ENCODE data around the gene ABCF3. TPM values are rescaled to one million over a fixed set of nuclear protein-coding genes. Genes with fewer than 3 reads are reported as not detected.

ABCF3 gene
- total RNA-seq, 2 donors from 2014 or later = 41.8 to 46.1 TPM

DNA sequence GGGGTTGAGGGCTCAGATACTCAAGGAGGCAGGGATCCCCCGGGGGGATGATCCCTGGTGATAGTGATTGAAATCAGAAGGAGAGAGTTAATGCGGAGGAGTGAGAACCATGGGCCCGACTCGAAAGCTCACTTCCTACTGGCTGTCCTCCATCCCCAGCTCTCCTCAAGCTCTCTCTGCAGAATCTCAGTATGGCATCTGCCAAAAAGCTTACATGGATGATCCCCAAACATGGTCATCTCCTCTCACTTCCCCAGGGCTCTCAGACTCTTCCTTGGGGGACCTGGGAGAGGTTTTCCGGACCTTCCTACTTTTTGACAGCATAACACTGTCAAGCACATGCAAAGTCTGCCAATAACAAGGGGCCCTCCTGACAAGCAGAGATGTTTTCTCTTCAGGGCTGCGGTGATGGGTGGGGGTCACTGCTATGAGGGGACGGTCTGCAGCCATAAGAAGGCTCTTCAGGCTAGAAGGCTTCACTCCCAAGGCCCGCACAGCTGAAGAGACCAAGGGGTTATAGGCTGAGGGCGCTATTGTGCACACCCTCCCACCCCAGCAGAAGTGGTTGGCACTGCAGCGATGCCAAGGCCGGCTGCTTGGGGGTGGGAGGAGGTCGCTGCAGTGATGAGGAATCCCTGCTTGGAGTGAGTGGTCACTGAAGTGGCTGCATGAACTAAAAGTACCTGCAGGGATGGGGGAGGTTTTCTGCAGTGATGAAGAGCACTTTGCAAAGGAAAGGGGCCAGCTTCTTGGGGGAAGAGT, 42.6 kb downstream of the ABCF3 start:
- ATAC-seq (no peak), DNase-seq (no peak)
- Histone ChIP-seq H3K4me1 (peaks cover 25% of the 10 kb centered on the region), H3K27me3 (no peaks in the 10 kb centered on the region), H3K4me3 (no peak overlapping the region), H3K9me3 (no peaks in the 10 kb centered on the region), H3K36me3 (replicated peaks in 1 of 2; ENCODE audit: insufficient read depth in 1 of 2, low read depth in 2 of 2) (no peaks in the 10 kb centered on the region), H3K27ac (no peak overlapping the region)
- 35 to 56% methylated on average over 11 to 12 of the region's 12 CpGs for WGBS, 2 donors
- TF ChIP-seq POLR2A (IDR thresholded peaks at IDR 0.05) = no peak
- TF ChIP-seq, protein P1, sequence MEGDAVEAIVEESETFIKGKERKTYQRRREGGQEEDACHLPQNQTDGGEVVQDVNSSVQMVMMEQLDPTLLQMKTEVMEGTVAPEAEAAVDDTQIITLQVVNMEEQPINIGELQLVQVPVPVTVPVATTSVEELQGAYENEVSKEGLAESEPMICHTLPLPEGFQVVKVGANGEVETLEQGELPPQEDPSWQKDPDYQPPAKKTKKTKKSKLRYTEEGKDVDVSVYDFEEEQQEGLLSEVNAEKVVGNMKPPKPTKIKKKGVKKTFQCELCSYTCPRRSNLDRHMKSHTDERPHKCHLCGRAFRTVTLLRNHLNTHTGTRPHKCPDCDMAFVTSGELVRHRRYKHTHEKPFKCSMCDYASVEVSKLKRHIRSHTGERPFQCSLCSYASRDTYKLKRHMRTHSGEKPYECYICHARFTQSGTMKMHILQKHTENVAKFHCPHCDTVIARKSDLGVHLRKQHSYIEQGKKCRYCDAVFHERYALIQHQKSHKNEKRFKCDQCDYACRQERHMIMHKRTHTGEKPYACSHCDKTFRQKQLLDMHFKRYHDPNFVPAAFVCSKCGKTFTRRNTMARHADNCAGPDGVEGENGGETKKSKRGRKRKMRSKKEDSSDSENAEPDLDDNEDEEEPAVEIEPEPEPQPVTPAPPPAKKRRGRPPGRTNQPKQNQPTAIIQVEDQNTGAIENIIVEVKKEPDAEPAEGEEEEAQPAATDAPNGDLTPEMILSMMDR (IDR thresholded peaks at IDR 0.05) = no peak
- intact Hi-C loops (cut with DNase I) = no loop called here

DNA sequence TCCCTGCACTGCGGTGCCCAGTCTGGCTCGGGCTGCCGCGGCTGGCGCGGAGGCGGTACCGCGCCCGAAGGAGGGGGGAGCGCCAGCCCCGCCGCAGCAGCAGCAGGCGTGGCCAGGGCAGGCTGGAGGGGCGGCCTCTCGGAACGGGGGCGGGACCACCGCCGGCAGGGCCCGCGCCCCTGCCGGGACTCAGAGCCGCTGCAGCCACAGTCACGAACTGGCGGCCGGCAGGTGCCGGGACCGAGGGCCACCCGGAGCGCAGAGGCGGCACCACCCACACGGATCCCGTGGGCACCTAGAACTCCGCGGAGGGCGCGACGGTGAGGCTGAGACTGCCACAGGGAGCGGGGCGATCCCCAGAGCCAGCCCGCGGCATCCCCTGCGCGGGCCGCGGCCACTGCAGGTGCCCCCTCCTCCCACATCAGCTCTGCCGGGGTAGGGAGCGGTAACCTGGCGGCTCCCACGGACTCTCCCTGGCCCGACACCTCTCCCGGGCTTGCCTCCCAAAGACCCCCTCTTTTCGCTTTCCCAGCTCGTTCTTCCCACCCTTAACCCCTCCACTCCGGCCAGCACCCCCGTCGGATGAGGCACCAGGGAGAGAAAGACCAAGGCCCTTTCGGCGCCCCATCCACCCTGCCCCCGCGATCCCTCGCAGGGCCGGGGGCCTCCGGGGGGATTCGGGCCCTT, 43.5 kb downstream of the ABCF3 start, which contains the start of gene VWA5B2:
Gene VWA5B2, plus strand, starts transcription at position 192 of the 687 bp plus-strand sequence. CDS start 944 bp downstream, outside the sequence.
- DNase-seq (peak; percentile 63 to 83 (median 74)), ATAC-seq (peak; percentile 82)
- TF ChIP-seq, protein P1 (IDR thresholded peaks at IDR 0.05) = peak in 6 of 7 experiments; percentile 15 to 65 (median 34)
- peak in 2 of 3 donors; percentile 33 to 56 for TF ChIP-seq POLR2A (IDR thresholded peaks at IDR 0.05)
- H3K9me3 ChIP-seq = no peaks in the 10 kb centered on the region
- intact Hi-C loops (cut with DNase I) = no loop called here
- 1% methylated on average over 19 to 48 of the region's 66 CpGs for WGBS, 2 donors
- no peaks in the 10 kb centered on the region for H3K27me3 ChIP-seq
- H3K36me3 ChIP-seq (replicated peaks in 1 of 2; ENCODE audit: insufficient read depth in 1 of 2, low read depth in 2 of 2) = no peaks in the 10 kb centered on the region
- no peak within 1 kb of the TSS for H3K27ac ChIP-seq
- peaks cover 25% of the 10 kb centered on the region for H3K4me1 ChIP-seq
- peak within 1 kb of the TSS; percentile 20 to 31 for H3K4me3 ChIP-seq

DNA sequence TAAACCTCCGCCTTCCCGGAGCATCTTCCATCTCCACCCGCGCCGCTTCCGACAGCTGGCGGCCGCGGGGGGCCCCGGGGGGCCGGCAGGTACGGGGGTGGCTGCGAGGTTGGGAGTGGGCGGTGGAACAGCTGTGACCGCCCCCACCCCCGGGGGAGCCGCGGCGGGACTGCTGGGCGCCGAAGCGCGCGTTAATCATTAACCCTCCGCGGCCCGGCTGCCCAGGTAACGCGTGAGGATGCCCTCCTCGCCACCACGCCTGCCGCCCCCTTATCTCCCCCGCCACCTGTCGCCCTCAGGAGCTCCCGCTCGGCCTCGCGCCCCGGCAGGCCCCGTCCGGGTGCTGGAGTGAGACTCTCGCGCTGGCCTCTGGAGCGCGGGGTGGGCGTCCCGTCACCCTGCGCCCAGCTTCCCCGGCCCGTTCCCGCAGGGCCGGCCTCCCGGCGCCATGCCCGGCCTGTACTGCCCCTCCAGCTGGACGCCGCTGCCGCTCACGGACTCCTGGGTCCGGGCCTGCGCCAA, 44.1 kb downstream of the ABCF3 start:
- no peak for TF ChIP-seq POLR2A (IDR thresholded peaks at IDR 0.05)
- TF ChIP-seq, protein P1 (IDR thresholded peaks at IDR 0.05) = no peak
- DNase-seq = peak; percentile 41 to 63 (median 53)
- peak; percentile 40 for ATAC-seq
- Histone ChIP-seq H3K36me3 (replicated peaks in 1 of 2; ENCODE audit: insufficient read depth in 1 of 2, low read depth in 2 of 2) (no peaks in the 10 kb centered on the region), H3K27me3 (no peaks in the 10 kb centered on the region), H3K9me3 (no peaks in the 10 kb centered on the region), H3K27ac (no peak overlapping the region), H3K4me1 (peaks cover 25% of the 10 kb centered on the region), H3K4me3 (peak overlapping the region in 1 of 2 donors; percentile 31)
- whole genome bisulfite sequencing, 2 donors = 0 to 1% methylated on average over 2 to 54 of the region's 61 CpGs
- intact Hi-C loops (cut with DNase I) = no loop called here

DNA sequence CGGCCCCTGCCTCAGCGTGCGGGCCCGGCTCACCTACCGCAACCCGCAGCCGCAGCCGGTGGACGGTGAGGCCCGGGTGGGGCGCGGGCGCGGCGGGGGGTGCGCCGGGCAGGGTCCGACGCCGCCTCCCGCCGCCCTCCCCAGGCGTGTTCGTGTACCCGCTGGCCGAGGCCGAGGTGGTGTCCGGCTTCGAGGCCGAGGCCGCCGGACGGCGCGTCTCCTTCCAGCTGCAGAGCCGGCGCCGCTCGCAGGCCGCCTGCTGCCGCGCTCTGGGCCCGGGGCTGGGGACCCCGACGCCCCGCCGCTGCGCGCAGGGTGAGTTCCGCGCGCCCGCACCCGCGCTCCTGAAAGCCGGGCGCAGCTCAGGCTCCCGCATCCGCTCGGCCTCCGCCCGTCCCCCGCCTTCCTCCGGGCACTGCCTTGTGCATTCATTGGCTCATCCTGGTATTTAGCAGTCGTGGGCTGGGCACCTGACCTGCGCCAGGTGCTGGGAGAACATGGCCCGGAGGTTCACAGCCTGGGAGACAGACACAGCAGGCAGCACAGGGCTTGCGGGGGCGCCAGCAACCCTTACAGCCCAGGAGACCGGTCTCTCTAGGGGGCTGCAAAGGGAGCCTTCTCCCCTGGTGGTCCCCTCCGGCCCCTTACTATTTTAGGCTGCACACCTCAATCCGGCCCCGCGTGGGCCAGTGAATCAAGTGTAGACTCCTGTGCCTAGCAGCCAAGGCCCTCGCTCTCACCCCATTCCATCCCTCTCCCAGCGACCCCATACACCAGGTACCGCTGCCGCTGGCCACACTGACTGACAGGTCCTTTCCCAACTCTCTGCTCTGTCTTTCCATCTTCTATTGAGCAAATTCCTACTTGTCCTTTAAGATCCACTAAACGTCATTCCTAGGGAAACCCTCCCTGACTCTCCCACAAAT, 44.9 kb downstream of the ABCF3 start:
- DNase-seq = peak in 3 of 4 donors; percentile 53 to 57 (median 56)
- H3K27me3 ChIP-seq = no peaks in the 10 kb centered on the region

More for the DNA sequence above, 44.9 kb downstream of the ABCF3 start:
- no peak overlapping the region for H3K4me3 ChIP-seq
- peak; percentile 45 for ATAC-seq
- WGBS, 2 donors = 12 to 44% methylated on average over 15 to 65 of the region's 79 CpGs
- no peaks in the 10 kb centered on the region for H3K36me3 ChIP-seq (replicated peaks in 1 of 2; ENCODE audit: insufficient read depth in 1 of 2, low read depth in 2 of 2)
- TF ChIP-seq, protein P1 (IDR thresholded peaks at IDR 0.05) = no peak
- TF ChIP-seq POLR2A (IDR thresholded peaks at IDR 0.05) = no peak
- peaks cover 25% of the 10 kb centered on the region for H3K4me1 ChIP-seq
- no peaks in the 10 kb centered on the region for H3K9me3 ChIP-seq
- intact Hi-C loops (cut with DNase I) = no loop called here
- H3K27ac ChIP-seq = no peak overlapping the region
